GM19328 (cell line): Measurements from ENCODE around the gene MAMDC4.

Source experiments
- ATAC-seq: cut with Tn5 transposase; IDR thresholded peaks from one replicate; pipeline ENCODE4 v1.9.1; 2021; ENCODE audit warnings: mild to moderate bottlenecking, moderate library complexity; ENCODE audit not compliant: unreplicated experiment

MAMDC4 gene

GRCh38 chr9:136848393-136849037 is 3.6 kb upstream of the MAMDC4 start:
- no peak for ATAC-seq

GRCh38 chr9:136849038-136849959 is 2.8 kb upstream of the MAMDC4 start, which contains the start of gene PHPT1:
Gene PHPT1, plus strand, starts transcription at chr9:136849409. Its CDS starts 22 bp downstream, at chr9:136849431.
- peak; percentile 83 for ATAC-seq

- ATAC-seq: no peak
Measured at GRCh38 chr9:136849960-136850865, 1.9 kb upstream of the MAMDC4 start.

DNA sequence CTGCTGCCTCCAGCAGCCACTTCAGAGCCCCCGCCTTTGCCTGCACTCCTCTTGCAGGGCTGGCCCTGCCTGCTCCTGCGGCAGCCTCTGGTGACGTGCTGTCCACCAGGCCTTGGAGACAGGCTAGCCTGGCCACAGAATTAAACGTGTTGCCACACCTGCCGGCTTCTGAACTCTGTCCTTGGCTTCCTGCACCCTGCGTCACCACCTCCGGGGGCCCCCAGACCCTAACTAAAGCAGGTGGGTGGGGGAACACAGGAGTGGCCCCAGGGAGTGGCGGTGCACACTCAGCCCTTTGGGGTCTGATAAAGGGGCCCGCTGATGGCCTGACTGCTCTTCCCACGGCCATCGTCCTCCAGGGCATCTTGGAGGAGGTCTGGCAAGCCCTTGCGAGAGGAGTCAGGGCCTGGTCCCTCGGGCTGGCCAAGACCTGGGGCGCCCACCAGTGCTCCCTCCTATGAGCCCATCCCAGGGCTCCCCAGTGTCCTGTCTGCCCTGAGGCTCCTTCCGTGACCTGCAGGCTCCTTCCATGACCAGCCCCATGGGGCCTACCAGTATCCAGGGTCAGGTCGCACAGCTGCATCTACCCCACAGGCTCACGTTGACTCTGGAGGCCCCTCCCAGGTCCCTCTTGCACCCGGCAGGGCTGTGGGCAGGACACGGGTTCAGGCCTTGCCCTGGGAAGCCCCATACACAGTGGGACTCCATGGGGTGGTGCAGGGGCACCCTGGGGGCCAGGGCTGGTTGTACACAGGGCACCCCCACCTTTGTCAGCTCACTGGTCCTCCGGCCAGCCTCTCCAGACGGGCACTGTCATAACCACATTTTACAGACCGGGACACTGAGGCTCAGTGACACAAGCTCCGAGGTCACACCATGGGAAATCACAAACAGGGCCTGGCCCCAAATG is 1.0 kb upstream of the MAMDC4 start:
- ATAC-seq: no peak

DNA sequence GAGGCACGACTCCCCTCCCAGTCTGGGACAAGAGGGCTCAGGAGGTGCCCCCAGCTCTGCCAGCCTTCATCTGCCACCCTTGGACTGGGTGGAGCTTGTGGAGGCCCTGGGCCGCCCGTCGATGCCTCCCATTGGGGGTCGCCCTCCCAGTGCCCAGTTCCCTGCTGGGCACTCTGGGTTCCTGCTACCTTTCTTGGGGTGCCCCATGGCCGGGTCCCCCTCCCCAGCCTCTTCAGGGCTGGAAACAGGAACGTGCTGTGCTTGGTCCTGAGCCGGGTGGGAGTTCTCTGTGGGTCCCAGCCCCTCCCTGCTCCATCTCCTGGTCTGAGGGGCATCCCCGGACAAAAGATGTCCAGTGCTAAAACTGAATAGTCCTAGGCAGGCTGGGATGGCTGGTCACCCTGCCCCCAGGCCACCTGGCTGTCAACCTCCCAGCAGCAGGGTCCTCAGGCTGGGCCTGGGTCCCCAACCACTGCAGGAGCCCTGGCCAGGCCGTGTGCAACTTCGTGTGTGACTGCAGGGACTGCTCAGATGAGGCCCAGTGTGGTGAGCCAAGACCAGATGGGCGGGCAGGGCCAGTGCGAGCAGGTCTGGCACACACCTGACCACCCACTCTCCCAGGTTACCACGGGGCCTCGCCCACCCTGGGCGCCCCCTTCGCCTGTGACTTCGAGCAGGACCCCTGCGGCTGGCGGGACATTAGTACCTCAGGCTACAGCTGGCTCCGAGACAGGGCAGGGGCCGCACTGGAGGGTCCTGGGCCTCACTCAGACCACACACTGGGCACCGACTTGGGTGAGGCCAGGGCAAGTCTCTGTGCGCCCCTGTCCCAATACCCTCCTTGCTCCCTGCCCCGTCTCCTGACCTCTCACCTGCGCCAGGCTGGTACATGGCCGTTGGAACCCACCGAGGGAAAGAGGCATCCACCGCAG is 784 bp downstream of the MAMDC4 start:
- ATAC-seq: no peak

GRCh38 chr9:136853596-136854112 is 1.5 kb downstream of the MAMDC4 start:
- ATAC-seq: no peak

DNA sequence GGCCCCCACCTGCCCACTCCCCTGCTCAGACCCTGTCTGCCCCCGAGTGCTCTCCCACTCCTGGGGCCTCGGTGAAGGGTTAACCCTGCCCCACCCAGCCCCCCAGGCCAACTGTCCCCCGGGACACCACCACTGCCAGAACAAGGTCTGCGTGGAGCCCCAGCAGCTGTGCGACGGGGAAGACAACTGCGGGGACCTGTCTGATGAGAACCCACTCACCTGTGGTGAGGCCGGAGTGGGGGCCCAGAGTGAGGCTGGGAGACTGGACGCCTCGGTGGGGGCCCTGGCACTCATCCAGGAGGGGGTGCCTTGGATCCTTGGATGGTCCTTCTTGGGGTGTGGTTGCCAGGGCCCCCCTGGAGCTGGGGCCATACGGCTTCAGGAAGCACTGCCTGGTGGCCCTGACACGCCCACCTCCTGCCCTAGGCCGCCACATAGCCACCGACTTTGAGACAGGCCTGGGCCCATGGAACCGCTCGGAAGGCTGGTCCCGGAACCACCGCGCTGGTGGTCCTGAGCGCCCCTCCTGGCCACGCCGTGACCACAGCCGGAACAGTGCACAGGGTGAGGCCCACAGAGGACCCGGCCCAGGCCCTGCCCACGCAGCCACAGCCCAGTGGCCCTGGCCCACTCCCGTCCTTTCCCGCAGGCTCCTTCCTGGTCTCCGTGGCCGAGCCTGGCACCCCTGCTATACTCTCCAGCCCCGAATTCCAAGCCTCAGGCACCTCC is 2.1 kb downstream of the MAMDC4 start:
- ATAC-seq: no peak

GRCh38 chr9:136854842-136855460 is 2.8 kb downstream of the MAMDC4 start:
- ATAC-seq: no peak

DNA sequence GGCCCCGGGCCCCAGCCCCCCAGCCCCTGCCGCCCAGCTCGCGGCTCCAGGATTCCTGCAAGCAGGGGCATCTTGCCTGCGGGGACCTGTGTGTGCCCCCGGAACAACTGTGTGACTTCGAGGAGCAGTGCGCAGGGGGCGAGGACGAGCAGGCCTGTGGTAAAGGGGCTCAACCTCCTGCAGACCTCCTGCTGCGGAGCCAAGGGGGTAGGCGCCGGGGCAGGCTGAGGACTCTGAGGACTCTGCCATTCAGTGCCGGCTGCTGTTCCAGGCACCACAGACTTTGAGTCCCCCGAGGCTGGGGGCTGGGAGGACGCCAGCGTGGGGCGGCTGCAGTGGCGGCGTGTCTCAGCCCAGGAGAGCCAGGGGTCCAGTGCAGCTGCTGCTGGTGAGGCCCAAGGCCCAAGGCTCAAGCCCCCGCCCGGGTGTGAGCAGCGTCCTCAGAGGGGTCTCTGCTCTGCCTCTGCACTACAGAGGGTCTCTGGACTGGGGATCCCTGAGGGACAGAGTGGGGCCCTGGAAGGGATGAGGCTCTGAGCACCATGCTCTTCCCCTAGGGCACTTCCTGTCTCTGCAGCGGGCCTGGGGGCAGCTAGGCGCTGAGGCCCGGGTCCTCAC is 3.4 kb downstream of the MAMDC4 start:
- ATAC-seq: no peak

DNA sequence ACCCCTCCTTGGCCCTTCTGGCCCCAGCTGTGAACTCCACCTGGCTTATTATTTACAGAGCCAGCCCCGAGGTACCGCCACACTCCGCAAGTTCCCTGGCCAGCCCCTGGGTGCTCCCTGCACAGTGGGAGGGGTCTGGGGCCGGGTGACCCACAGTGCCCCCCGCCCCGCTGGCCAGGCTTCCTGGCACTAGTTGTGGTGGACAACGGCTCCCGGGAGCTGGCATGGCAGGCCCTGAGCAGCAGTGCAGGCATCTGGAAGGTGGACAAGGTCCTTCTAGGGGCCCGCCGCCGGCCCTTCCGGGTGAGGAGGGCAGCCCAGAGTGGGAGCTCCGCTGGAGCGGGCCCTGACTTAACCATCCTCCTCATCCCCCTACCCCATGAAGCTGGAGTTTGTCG is 3.9 kb downstream of the MAMDC4 start:
- no peak for ATAC-seq

DNA sequence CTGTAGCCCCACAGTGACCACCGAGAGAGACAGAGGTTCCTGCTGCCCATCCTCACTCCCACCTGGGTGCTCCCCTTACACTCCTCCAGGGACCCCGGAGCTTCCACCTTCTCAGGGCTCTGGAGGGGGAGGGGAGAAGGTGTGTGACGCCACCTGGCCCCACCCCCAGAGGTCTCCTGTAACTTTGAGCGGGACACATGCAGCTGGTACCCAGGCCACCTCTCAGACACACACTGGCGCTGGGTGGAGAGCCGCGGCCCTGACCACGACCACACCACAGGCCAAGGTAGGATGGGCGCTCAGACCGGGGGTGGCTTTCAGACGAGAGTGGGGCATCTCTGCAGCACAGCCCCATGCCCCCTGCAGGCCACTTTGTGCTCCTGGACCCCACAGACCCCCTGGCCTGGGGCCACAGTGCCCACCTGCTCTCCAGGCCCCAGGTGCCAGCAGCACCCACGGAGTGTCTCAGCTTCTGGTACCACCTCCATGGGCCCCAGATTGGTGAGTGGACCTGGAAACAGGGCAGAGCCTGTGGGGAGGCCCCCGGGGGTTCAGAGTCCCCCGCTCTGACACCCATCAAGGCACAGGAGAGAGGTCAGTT is 4.5 kb downstream of the MAMDC4 start:
- ATAC-seq: no peak

- ATAC-seq: no peak
Measured at GRCh38 chr9:136857166-136857565, 5.0 kb downstream of the MAMDC4 start.

DNA sequence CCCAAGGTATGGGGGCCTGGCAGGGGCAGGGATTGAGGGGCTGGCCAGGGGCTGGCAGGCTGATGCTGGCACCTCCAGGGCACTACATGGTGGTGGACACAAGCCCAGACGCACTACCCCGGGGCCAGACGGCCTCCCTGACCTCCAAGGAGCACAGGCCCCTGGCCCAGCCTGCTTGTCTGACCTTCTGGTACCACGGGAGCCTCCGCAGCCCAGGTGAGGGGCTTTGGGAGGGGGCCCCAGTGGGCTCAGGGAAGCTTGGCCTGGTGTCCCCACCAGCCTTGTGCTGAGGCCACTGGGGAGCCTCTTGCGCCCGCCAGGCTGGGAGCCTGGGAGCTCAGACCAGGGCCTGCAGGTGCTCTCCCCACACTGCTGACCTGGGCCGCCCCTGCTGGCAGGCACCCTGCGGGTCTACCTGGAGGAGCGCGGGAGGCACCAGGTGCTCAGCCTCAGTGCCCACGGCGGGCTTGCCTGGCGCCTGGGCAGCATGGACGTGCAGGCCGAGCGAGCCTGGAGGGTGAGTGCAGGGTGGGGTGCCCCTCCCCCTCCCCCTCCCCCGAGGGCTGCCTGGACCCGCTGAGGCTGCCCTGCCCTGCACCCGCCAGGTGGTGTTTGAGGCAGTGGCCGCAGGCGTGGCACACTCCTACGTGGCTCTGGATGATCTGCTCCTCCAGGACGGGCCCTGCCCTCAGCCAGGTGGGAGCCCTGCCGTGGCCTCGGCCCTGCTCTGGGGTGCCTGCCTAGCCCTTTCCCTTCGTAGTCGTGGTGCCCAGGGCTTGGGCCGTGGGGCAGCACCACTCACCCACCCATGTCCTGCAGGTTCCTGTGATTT is 5.7 kb downstream of the MAMDC4 start:
- no peak for ATAC-seq

DNA sequence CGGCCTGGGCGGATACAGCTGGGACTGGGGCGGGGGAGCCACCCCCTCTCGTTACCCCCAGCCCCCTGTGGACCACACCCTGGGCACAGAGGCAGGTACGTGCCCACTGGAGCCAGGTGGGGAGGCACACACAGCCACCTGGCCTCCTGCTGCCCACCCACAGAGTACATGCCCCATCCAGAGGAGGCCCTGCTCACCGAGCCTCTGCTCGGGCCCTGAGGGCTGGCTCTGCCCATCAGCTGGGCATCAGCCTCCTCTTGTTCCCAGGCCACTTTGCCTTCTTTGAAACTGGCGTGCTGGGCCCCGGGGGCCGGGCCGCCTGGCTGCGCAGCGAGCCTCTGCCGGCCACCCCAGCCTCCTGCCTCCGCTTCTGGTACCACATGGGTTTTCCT is 6.3 kb downstream of the MAMDC4 start:
- no peak for ATAC-seq

DNA sequence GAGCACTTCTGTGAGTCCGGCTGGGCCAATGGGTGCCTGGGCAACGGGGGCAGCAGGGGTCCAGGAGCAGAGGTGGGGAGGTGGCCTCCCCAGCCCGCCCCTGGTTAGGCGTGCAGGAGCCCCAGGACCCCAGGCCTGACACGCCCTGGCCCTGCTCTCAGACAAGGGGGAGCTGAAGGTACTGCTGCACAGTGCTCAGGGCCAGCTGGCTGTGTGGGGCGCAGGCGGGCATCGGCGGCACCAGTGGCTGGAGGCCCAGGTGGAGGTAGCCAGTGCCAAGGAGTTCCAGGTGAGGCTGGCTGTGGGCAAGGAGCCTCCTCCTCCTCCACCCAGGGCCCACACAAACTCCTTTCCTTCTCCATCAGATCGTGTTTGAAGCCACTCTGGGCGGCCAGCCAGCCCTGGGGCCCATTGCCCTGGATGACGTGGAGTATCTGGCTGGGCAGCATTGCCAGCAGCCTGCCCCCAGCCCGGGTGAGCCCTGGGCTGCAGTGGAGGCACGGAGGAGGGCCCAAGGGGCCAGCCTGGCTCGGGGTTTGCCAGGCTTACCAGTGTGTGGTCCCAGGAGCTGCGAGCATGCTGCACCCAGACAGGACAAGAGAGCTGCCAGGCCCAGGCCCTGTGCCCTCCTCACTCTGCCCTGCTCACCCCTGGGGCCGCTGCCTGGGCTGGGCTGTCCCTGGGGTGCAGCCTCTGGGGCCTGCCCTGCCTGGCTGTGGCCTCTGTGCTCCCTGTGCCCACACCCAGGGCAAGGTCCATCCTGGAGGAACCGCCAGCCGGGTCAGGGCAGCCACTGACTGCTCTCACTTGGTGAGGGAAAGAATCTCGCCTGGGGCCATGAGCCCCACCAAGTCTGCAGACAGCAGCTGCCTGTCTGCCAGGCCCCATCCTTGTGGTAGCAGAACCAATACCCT is 7.0 kb downstream of the MAMDC4 start:
- no peak for ATAC-seq
